ENCODE data around the gene WNT7A. TPM values are rescaled to one million over a fixed set of nuclear protein-coding genes. Genes with fewer than 3 reads are reported as not detected.
A peak's percentile ranks its signal among the peaks of the same experiment; 100 is the strongest.
"Not testable (repeated sequence)": the region's sequence is repeated elsewhere in the genome, so short reads cannot be mapped to it uniquely, and the experiment has no call there.

Gene WNT7A
- not detected for total RNA-seq (ENCODE audit: unreplicated experiment)
- long read RNA-seq: 0 reads

DNA sequence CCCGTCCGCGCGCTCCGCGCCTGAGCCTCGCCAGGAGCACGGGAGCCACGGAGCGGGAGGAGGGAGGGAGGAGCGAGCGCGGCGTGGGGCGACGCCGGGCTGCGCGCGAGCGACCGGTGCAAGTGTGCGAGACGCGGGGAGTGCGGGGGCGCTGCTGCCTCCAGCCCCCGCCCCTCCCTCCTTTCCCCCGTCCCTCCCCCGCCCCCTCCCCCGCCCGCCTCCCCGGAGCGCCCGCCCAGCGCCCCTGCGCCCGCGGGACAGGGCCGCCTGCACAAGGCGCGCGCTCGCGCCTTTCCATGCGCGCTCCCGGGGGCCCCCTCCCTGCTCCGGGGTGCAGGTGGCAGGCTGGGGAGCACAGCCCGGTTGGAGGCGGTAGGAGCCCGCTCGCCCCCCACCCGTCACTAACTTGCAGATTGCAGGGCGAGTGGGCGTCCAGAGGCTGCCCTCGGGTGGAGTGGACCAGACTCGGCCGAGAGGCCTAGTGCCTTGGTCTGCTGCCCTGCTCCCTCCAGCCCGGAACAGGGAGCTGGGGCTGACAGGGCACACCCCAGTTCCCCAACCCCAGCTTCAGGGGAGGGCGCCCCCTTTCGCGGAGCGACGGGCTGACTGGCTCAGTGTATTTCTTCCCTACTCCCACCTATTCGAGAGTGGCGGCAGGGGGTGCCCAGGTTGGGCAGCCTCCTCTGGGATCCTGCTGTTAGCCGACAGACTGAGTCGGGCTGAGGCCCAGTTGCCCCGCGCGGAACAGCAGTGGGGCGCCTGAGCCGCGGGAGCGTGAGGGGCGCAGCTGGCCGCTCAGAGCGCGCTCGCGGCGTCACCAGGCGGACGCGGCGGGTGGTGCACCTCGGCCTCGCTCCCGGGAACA, at the start of gene WNT7A:
Gene WNT7A, minus strand, starts transcription at position 126 of the 865 bp plus-strand sequence. CDS start 255 bp downstream, outside the sequence.
- TF ChIP-seq, protein P1, sequence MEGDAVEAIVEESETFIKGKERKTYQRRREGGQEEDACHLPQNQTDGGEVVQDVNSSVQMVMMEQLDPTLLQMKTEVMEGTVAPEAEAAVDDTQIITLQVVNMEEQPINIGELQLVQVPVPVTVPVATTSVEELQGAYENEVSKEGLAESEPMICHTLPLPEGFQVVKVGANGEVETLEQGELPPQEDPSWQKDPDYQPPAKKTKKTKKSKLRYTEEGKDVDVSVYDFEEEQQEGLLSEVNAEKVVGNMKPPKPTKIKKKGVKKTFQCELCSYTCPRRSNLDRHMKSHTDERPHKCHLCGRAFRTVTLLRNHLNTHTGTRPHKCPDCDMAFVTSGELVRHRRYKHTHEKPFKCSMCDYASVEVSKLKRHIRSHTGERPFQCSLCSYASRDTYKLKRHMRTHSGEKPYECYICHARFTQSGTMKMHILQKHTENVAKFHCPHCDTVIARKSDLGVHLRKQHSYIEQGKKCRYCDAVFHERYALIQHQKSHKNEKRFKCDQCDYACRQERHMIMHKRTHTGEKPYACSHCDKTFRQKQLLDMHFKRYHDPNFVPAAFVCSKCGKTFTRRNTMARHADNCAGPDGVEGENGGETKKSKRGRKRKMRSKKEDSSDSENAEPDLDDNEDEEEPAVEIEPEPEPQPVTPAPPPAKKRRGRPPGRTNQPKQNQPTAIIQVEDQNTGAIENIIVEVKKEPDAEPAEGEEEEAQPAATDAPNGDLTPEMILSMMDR (IDR thresholded peaks at IDR 0.05; ENCODE audit: unreplicated experiment): peak; percentile 74
- peaks cover 5% of the 10 kb centered on the region for H3K9me3 Mint-ChIP-seq (ENCODE audit: unreplicated experiment)
- peaks cover 8% of the 10 kb centered on the region for H3K36me3 Mint-ChIP-seq (ENCODE audit: low read depth, unreplicated experiment)
- peak; percentile 80 for DNase-seq (ENCODE audit: low spot score)
- peaks cover 37% of the 10 kb centered on the region for H3K27me3 Mint-ChIP-seq (ENCODE audit: unreplicated experiment)
- H3K27ac Mint-ChIP-seq (ENCODE audit: unreplicated experiment): no peak within 1 kb of the TSS
- peaks cover 3% of the 10 kb centered on the region for H3K4me1 Mint-ChIP-seq (ENCODE audit: unreplicated experiment)
- H3K4me3 Mint-ChIP-seq (ENCODE audit: unreplicated experiment): no peak within 1 kb of the TSS

DNA sequence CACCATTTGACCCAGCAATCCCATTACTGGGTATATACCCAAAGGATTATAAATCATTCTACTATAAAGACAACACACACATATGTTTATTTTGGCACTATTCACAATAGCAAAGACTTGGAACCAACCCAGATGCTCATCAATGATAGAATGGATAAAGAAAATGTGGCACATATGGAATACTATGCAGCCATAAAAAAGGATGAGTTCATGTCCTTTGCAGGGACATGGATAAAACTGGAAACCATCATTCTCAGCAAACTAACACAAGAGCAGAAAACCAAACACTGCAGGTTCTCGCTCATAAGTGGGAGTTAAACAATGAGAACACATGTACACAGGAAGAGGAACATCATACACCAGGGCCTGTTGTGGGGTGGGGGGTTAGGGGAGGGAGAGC, 48.9 kb upstream of the WNT7A start:
- not testable (repeated sequence) for H3K9me3 Mint-ChIP-seq (ENCODE audit: unreplicated experiment); DNase-seq (ENCODE audit: low spot score)

DNA sequence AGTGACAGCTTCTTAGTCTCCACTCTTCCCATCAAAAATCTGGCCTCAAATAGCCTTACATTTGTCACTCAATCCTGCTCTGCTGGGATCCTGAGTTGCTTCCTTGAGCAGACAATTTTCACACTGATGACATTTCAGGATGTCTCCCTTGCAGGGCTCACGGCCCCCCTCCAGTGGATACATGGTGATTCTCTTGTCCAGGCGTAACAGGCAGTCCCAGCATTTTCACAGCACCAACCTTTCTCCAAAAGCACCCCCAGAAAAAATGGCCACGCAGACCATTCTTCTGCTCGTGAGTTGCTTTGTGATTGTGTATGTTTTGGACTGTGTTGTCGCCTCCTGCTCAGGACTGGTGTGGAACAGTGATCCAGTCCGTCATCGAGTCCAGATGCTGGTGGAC, 47.4 kb upstream of the WNT7A start:
- H3K27me3 Mint-ChIP-seq (ENCODE audit: unreplicated experiment): peaks cover 2% of the 10 kb centered on the region
- peaks cover 7% of the 10 kb centered on the region for H3K9me3 Mint-ChIP-seq (ENCODE audit: unreplicated experiment)
- no peak overlapping the region for H3K4me3 Mint-ChIP-seq (ENCODE audit: unreplicated experiment)
- H3K36me3 Mint-ChIP-seq (ENCODE audit: low read depth, unreplicated experiment): peaks cover 12% of the 10 kb centered on the region
- TF ChIP-seq, protein P1 (IDR thresholded peaks at IDR 0.05; ENCODE audit: unreplicated experiment): no peak
- H3K4me1 Mint-ChIP-seq (ENCODE audit: unreplicated experiment): no peaks in the 10 kb centered on the region
- DNase-seq (ENCODE audit: low spot score): no peak
- H3K27ac Mint-ChIP-seq (ENCODE audit: unreplicated experiment): no peak overlapping the region

More for the DNA sequence above, 48.9 kb upstream of the WNT7A start:
- H3K4me3 Mint-ChIP-seq (ENCODE audit: unreplicated experiment); H3K27me3 Mint-ChIP-seq (ENCODE audit: unreplicated experiment); H3K4me1 Mint-ChIP-seq (ENCODE audit: unreplicated experiment); H3K27ac Mint-ChIP-seq (ENCODE audit: unreplicated experiment): not testable (repeated sequence)
- H3K36me3 Mint-ChIP-seq (ENCODE audit: low read depth, unreplicated experiment): peaks cover 12% of the 10 kb centered on the region

DNA sequence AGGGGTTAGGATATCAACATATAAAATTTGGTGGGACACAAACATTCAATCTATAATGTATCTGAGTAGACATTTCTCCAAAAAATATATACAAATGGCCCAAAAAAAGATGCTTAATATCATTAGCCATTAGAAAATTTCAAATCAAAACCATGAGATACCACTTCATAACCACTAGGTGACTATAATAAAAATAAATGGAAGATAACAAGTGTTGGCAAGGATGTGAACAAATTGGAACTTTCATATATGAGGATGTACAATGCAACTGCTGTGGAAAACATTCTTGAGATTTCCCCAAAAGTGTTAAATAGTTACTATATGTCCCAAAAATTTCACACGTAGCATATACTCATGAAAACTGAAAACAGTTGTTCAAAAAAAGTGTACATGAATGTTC, 36.5 kb upstream of the WNT7A start:
- TF ChIP-seq, protein P1 (IDR thresholded peaks at IDR 0.05; ENCODE audit: unreplicated experiment): no peak
- Mint-ChIP-seq H3K27me3 (ENCODE audit: unreplicated experiment) (no peaks in the 10 kb centered on the region), H3K9me3 (ENCODE audit: unreplicated experiment) (peaks cover 15% of the 10 kb centered on the region), H3K4me1 (ENCODE audit: unreplicated experiment) (no peaks in the 10 kb centered on the region), H3K27ac (ENCODE audit: unreplicated experiment) (no peak overlapping the region), H3K36me3 (ENCODE audit: low read depth, unreplicated experiment) (no peaks in the 10 kb centered on the region), H3K4me3 (ENCODE audit: unreplicated experiment) (no peak overlapping the region)
- DNase-seq (ENCODE audit: low spot score): no peak

DNA sequence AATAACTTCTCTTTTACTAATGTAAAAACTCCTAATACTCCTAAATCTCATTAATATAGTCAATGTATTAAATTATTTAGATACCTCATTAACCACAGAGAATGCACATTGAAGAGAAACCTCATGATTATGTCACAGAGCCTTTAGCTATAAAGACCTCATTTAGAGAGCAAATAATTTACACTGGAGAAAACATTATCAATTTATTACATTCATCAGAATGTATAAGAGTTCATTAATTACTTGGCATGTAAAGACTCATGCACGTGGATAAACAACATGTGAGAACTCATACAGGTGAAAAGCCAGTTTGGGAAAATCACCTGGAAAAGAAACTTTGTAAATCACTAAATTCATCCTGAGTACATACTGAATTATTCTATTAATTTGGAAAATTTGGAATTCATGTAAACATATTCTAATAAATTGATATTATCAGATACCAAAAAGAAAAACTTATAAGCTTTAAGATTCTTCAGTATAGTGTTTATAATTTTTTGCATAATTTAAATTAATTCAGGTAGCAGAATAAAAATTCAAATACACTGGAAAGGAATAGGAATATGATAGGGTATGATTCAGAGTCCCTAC, 22.9 kb upstream of the WNT7A start:
- TF ChIP-seq, protein P1 (IDR thresholded peaks at IDR 0.05; ENCODE audit: unreplicated experiment): no peak
- no peaks in the 10 kb centered on the region for H3K4me1 Mint-ChIP-seq (ENCODE audit: unreplicated experiment)

More for the DNA sequence above, 22.9 kb upstream of the WNT7A start:
- Mint-ChIP-seq H3K4me3 (ENCODE audit: unreplicated experiment) (no peak overlapping the region), H3K27ac (ENCODE audit: unreplicated experiment) (no peak overlapping the region), H3K36me3 (ENCODE audit: low read depth, unreplicated experiment) (peaks cover 19% of the 10 kb centered on the region), H3K27me3 (ENCODE audit: unreplicated experiment) (no peaks in the 10 kb centered on the region), H3K9me3 (ENCODE audit: unreplicated experiment) (peaks cover 27% of the 10 kb centered on the region)
- no peak for DNase-seq (ENCODE audit: low spot score)

Measured in endothelial cell (in vitro differentiated cells).